Stimulated activated CD4-positive, alpha-beta T cell treated with anti-CD3 and anti-CD28 coated beads, Interleukin-2, amount 100 ng/mL, for 4 hours (primary cell): ENCODE measurements around the gene LINC00237.

Source experiments
- DNase-seq: peaks from one replicate; pipeline ENCODE4 v3.0.0-alpha.2; 2020; ENCODE audit warnings: low read depth

LINC00237 gene

DNA sequence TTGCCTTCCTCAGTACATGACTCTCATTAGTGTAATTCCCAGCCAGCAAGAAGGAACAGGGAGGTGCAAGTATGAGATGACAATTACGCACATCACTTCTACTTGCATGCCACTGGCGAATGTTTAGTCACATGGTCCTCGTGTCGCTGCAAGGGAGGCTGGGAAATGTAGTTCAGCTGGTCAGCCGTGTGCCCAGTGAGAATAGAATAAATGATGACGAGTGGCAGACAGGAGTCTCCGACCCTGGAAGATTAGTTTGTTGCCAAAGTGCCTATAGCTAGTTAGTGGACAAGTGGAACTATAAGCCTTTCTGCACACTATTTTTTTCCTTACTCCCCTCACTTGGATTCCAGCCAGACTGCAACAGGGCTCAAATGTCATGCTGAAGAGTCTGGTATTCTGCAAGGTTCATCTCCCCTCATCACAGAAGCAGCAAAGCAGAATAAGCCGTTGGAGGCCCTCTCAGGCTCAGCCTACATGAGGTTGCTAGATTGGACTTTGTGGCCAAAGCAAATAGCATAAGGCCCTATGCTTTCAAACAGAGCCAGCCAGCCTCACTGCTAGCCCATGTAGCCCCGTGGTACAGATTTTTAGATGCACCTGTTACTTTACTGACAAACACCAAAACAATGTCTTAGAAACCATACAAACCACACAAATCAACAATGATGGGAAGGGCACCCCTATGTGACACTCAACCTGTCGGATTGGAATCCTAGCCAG lies 9.7 kb downstream of the LINC00237 start:
- DNase-seq: no peak

GRCh38 chr20:21092806-21093205 lies 13.4 kb downstream of the LINC00237 start:
- DNase-seq: no peak

DNA sequence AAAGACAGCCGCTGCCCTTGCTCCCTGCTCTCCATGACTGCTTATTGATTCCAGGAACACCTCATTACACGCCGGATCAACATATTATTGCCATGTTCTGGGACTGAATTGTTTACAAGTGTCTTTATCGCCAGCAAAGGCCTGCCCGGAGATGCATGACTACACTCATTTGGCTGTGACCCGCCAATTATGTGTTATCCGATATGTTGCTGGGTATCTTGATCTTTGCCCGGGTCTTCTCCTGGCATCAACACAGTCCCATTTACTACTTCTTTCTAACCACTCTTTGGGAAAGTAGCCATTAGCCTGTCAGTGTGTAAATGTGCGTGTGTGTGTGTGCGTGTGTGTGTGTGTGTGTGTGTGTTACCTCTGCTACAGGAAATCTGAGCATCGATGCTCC lies 15.4 kb downstream of the LINC00237 start:
- DNase-seq: no peak

DNA sequence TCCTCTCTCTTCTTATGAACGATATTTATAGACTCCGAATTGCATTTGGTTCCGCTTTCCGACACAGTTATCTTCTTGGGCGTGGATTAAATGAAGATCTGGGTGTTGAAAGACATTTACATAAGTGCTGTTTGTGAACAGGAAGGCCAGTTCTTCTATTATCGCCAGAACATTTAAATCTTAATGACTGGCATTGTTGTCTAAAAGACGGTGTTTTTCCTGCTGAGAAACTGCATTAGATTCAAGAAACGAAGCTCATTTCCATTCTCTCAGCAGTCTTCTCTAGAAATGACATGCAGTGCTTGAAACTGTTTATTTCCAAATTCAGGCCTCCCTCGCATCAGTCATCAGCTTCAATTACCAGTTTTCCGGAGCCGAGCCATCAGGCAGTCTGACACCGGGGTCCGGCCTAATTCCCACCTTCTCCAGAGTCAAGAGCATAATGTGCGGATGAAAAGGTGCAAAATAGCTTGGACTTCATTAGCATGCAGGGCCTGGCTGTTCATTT lies 16.0 kb downstream of the LINC00237 start:
- no peak for DNase-seq

DNA sequence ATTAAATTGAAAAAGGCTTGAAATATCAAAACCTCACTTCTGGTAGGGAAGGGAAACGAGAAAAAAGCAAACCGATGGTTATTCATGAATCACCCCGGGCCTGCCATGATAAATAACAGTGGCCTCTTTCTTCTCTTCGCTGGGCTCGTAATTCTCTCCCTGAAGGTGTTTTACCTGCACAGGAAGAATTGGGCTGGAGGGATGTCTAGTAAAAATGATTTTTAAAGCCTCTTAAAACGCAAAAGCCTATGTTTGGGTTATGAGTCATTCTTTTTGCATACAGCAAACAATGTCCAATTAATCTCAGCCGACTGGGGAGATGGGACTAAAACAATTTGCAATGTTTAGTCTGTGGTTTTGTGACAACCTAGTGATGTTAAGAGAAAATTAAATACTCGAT lies 16.8 kb downstream of the LINC00237 start:
- DNase-seq: no peak

DNA sequence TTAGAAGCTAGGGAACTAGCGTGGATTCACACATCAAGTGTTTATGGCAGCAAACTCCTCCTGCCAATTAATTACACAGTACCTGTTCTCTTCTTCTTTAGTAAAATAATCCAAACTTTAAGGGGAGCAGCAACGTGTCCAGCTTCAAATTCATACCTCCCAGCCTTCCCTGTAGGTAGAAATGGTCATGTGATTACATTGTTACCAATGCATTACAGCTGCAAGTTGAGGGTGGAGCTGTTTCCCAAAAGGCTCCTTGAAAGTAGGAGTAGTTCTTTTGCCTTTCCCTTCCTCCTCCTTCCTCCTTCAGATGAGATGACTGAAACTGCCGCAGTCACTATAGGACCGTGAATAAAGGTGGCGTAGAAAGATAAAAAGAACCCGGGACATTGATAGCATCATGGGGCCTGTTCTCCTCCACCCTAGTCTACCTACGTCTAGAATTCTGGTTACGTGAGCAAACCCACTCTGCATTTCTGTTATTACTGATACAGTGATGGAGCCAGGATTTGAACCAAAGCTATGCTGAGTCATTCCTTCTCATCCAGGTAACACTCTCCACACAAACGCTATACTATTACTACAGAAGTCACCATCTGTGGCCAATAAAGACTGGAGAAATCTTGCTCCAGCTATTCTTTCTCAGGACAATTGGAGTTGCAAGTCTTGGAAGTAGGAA lies 18.2 kb downstream of the LINC00237 start:
- no peak for DNase-seq

- DNase-seq: no peak
Observed at GRCh38 chr20:21083825-21084325, 22.3 kb downstream of the LINC00237 start.

DNA sequence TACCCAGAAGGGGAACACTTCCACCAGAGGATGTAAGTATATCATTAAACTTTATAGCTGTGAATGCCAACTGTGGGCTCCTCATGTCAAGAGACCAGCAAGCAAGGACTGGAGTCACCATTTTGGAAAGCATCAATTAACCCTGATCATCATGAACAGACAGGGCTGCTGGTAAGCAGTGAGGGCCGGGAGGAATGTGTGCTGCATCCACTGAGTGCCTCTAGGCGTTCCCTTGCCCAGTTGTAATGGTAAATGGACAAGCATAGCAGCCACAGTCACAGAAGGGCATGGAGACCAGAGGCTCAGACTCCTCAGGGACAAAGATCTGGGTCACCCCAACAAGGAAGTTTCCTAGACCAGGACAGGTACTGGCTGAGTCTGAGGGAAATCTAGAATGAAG lies 23.6 kb downstream of the LINC00237 start:
- DNase-seq: no peak

- no peak for DNase-seq
Observed at GRCh38 chr20:21077809-21078345, 28.3 kb downstream of the LINC00237 start.

- no peak for DNase-seq
Observed at GRCh38 chr20:21076073-21076472, 30.1 kb downstream of the LINC00237 start.

- DNase-seq: no peak
Observed at GRCh38 chr20:21075471-21075870, 30.7 kb downstream of the LINC00237 start.

DNA sequence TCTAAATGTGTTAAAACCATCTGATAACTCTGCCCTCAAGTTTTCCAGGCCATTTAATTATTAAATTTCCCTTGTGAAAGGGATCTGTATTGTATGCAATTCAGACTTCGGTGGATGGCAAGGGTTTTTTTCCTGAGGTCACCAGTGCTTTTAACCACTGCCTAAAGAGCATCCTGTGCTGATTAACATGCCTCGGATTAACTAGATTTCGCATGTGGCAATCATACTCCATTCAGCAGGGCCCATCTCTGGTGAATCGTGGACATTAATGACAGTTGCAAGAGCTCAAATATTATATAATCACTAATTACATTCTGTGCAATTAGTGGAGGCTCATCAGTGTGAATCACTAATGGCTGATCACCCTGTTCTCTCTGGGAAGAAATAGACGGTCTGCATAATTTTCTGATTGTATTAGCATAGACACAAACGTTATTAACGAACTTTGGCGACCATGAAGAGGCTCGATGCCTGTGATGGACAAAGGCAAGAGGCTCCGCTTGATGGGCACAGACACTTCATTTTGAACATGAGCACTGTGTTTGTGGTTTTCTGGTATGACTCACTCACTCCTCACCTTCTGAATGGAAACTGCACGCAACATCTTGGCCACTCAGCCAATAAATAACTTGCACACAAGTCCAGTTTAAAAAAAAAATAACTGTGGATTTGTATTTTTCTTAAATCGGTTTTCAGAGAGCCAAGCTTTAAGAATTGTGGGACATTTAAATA lies 31.4 kb downstream of the LINC00237 start:
- no peak for DNase-seq

GRCh38 chr20:21067255-21067654 lies 38.9 kb downstream of the LINC00237 start:
- no peak for DNase-seq

DNA sequence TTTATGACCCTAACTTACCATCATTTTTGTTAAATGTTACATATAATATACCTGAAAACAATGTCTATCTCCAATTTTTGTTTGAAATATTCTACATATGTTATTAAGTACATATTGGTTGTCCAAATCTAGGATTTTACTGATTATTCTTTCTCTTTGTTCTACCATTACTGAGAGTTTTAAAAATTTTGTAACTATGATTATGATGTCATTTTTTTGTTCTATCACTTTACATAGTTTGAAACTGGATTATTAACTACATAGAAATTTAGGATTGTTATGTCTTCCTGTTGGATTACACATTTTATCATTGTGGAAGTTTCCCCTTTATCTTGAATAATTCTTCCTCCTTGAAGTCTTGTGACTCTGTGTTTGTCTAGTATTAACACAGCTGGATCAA lies 41.2 kb downstream of the LINC00237 start:
- DNase-seq: no peak

DNA sequence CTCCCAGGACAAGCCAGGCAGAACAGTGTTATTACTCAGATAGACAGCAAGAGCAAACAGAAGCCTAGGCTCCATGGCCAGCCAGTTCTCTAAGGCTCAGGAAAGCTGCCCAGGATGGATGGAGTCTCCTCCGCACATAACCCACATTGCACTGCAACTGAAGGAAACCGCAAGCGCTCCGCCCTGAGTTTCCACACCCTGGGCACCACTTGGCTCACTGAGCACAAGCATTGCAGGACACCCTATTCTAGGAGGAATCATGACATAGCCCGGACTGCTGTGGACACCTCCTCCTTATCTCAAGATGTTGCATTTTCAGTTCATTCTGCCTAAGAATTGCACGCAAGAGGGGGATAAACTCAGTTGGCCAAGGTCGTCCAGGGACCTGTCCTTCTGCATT lies 42.9 kb downstream of the LINC00237 start:
- DNase-seq: no peak

GRCh38 chr20:21053002-21053762 lies 53.0 kb downstream of the LINC00237 start:
- no peak for DNase-seq

DNA sequence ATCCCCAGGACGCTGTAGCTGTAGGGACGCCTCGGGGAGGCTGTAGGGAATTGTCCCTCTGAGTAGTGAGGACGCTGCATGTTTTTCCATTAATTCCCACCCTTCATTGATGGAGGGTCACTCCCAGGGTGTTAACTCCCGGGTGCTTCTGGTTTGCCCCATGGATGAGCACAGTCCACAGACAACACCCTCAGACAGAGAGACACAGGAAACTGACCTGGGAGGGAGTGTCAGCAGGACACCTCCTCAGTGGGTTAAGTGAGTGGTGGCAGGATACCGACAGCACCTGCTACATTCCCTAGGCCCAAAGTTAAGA lies 53.5 kb downstream of the LINC00237 start:
- DNase-seq: no peak

DNA sequence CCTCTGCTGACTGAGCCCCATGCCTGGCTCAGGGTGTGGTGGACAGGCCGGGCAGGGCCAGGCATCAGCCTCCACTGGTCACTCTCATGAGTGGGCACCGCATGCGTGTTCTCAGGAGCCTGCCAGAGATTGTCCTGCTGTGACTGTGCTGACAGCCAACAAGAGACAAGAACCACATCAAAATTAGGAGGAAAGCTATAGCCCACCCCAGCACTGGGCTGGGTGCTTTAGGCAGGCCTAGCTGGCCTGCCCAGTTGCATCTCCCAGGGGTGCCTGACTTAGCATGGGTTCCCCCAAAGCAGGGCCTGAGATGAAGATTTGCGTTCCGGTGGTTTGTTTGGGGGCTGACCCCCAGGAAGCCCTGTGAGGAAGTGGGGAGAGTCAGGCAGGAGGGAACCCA lies 53.9 kb downstream of the LINC00237 start:
- DNase-seq: no peak

DNA sequence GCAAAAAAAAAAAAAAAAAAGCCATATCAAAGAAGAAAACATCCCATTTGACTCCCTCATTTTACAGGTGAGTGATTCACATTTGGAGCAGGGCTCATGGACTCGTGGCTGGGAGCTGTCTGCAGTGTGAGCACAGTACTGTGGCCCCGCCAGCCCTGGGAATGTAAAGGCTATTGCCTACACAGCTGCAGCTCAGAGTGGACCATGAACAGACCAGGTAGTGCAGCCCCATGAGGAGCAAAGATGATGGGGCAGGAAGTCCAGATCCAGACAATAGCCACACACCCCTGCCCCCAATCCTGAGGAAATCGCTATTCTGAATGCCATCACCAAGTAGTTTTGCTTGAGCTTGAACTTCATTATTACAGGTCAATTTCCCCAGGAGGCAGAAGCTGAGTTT lies 55.4 kb downstream of the LINC00237 start:
- DNase-seq: no peak

DNA sequence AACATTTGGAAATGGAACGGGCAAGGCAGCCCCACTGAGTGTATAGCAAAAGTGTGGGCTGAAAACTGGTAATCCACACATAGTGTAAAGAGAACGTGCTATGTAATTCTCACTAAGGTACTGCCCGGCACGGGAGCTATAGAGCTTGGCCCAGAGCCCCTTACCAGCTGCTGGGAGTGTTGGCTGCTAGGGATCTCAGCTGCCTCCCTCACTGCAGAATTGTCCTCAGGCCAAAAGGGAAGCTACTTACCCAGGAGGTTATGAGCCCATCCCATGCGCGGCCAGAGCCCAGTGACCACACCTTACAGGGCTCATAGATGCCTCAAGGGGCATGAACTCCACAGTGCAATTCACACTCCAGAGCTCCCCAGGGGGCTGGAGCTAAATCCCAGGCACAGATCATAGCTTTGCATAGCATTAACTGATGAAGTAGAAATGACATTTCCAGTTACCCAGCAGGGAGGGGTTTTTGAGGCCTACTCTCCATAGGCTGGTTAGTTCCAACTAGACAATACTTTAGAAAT lies 56.8 kb downstream of the LINC00237 start:
- DNase-seq: no peak

GRCh38 chr20:21048841-21049273 lies 57.3 kb downstream of the LINC00237 start:
- peak; percentile 17 for DNase-seq

GRCh38 chr20:21047981-21048380 lies 58.2 kb downstream of the LINC00237 start:
- no peak for DNase-seq
